Vagina (tissue), 2 donors: ENCODE data around the gene GRHL3.

Source experiments
- POLR2A ChIP-seq, 2 donors: fragments of 450-650 bp; IDR thresholded peaks; one replicate each; pipeline ENCODE4 v1.6.1; 2017; ENCODE audit warnings: antibody characterized with exemption in 2 of 2, mild to moderate bottlenecking in 2 of 2, moderate library complexity in 2 of 2
- TF ChIP-seq, protein P1 (sequence below), 3 experiments: fragments of 450-650 bp in 2 of 3; fragments of 200-600 bp in 1 of 3; sonication (generic) in 1 of 3; IDR thresholded peaks; one replicate each; pipeline ENCODE4 v1.5.1; 2017 to 2019; ENCODE audit warnings: antibody characterized with exemption in 3 of 3, mild to moderate bottlenecking in 2 of 3, moderate library complexity in 2 of 3

DNA sequence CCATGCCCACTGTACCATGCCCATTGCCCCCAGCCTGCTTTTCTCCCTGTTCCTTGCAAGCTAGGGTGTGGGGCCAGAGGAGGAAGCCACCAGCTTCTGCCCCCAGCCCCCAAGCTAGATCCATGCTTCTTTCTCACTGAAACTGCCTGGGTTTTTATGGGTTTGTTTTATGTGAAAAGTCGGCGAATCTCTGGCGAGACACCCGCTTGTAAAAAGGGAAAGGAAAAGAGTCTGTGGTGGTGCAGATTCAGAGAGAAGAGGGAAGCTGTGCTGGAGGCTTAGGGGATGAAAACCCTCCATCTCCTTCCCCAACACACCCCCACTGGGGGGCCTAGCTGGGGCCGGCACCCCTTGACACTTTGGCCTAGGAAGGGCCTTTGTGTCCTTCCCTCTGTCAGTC is 26.2 kb downstream of the GRHL3 start:
- TF ChIP-seq, protein P1, sequence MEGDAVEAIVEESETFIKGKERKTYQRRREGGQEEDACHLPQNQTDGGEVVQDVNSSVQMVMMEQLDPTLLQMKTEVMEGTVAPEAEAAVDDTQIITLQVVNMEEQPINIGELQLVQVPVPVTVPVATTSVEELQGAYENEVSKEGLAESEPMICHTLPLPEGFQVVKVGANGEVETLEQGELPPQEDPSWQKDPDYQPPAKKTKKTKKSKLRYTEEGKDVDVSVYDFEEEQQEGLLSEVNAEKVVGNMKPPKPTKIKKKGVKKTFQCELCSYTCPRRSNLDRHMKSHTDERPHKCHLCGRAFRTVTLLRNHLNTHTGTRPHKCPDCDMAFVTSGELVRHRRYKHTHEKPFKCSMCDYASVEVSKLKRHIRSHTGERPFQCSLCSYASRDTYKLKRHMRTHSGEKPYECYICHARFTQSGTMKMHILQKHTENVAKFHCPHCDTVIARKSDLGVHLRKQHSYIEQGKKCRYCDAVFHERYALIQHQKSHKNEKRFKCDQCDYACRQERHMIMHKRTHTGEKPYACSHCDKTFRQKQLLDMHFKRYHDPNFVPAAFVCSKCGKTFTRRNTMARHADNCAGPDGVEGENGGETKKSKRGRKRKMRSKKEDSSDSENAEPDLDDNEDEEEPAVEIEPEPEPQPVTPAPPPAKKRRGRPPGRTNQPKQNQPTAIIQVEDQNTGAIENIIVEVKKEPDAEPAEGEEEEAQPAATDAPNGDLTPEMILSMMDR (IDR thresholded peaks at IDR 0.05) = no peak
- no peak for TF ChIP-seq POLR2A (IDR thresholded peaks at IDR 0.05)
